GM23338 (cell line): Measurements from ENCODE around the gene TLE1. TPM values are rescaled to one million over a fixed set of nuclear protein-coding genes. Genes with fewer than 3 reads are reported as not detected.

ENCODE experiments used
- ATAC-seq: fragments of 200-7000 bp; cut with Tn5 transposase; 3 replicates; pipeline ENCODE4 v1.9.1; 2020
- DNase-seq: peaks from one replicate; pipeline ENCODE4 v3.0.0-alpha.2; 2015; ENCODE audit warnings: low spot score
- H2AFZ ChIP-seq: fragments of 200-600 bp; sonication (generic); 2 replicates; pipeline ENCODE4 v1.8.0; 2016; ENCODE audit warnings: antibody characterized with exemption, mild to moderate bottlenecking, moderate library complexity
- H3F3A ChIP-seq: fragments of 200-600 bp; sonication (generic); replicated peaks from 2 replicates; pipeline ENCODE4 v1.8.0; 2017; ENCODE audit warnings: antibody characterized with exemption, mixed run types, low read depth
- H3K27ac ChIP-seq: fragments of 200-600 bp; sonication (generic); 2 replicates; pipeline ENCODE4 v1.6.1; 2016; ENCODE audit warnings: low read depth
- H3K27me3 ChIP-seq: fragments of 200-600 bp; sonication (generic); 2 replicates; pipeline ENCODE4 v1.8.0; 2016; ENCODE audit warnings: mild to moderate bottlenecking, mixed run types, moderate library complexity; ENCODE audit not compliant: insufficient read depth
- H3K36me3 ChIP-seq: fragments of 200-600 bp; sonication (generic); 2 replicates; pipeline ENCODE4 v1.8.0; 2016; ENCODE audit warnings: mild to moderate bottlenecking; ENCODE audit not compliant: insufficient read depth
- H3K4me1 ChIP-seq: fragments of 200-600 bp; sonication (generic); 2 replicates; pipeline ENCODE4 v1.8.0; 2016; ENCODE audit warnings: mild to moderate bottlenecking, moderate library complexity; ENCODE audit not compliant: insufficient read depth
- H3K4me2 ChIP-seq: fragments of 200-600 bp; sonication (generic); 2 replicates; pipeline ENCODE4 v1.7.1; 2017; ENCODE audit warnings: mixed run types
- H3K4me3 ChIP-seq: fragments of 200-600 bp; sonication (generic); 2 replicates; pipeline ENCODE4 v1.6.1; 2016; ENCODE audit warnings: mixed run types
- H3K79me2 ChIP-seq: fragments of 200-600 bp; sonication (generic); replicated peaks from 2 replicates; pipeline ENCODE4 v1.8.0; 2017; ENCODE audit warnings: mild to moderate bottlenecking; ENCODE audit not compliant: insufficient read depth
- H3K9me2 ChIP-seq: fragments of 200-600 bp; sonication (generic); 2 replicates; pipeline ENCODE4 v1.8.0; 2017; ENCODE audit not compliant: insufficient read depth
- H4K20me1 ChIP-seq: fragments of 200-600 bp; sonication (generic); replicated peaks from 2 replicates; pipeline ENCODE4 v1.8.0; 2017; ENCODE audit warnings: mild to moderate bottlenecking; ENCODE audit not compliant: insufficient read depth
- H3K27ac Mint-ChIP-seq: 2 replicates; pipeline ENCODE4 v1.8.0; 2020; ENCODE audit warnings: inconsistent platforms, mild to moderate bottlenecking, moderate library complexity, mixed read lengths
- H3K27me3 Mint-ChIP-seq: 3 replicates; pipeline ENCODE4 v1.8.0; 2022; ENCODE audit warnings: low read depth, mild to moderate bottlenecking, moderate library complexity, mixed read lengths, inconsistent platforms; ENCODE audit not compliant: insufficient read depth, poor library complexity
- H3K36me3 Mint-ChIP-seq: 3 replicates; pipeline ENCODE4 v1.8.0; 2021; ENCODE audit warnings: low read depth, mild to moderate bottlenecking, inconsistent platforms, moderate library complexity, mixed read lengths
- H3K4me1 Mint-ChIP-seq: 3 replicates; pipeline ENCODE4 v1.8.0; 2020; ENCODE audit warnings: mild to moderate bottlenecking, inconsistent platforms, mixed read lengths
- H3K4me3 Mint-ChIP-seq: 3 replicates; pipeline ENCODE4 v1.8.0; 2021; ENCODE audit warnings: moderate library complexity, mild to moderate bottlenecking, inconsistent platforms, mixed read lengths
- H3K9me3 Mint-ChIP-seq: 3 replicates; pipeline ENCODE4 v1.8.0; 2020; ENCODE audit warnings: moderate library complexity, mild to moderate bottlenecking, inconsistent platforms, mixed read lengths
- CREB1 ChIP-seq: fragments of 250-450 bp; sonication (Bioruptor Pico); IDR thresholded peaks from 2 replicates; pipeline ENCODE4 v1.5.0; 2020; ENCODE audit warnings: low read depth, mild to moderate bottlenecking, moderate library complexity
- EZH2 ChIP-seq: fragments of 200-600 bp; sonication (generic); IDR thresholded peaks from one replicate; pipeline ENCODE4 v1.8.0; 2017; ENCODE audit warnings: antibody characterized with exemption, mild to moderate bottlenecking, low read depth; ENCODE audit not compliant: unreplicated experiment
- EZH2phosphoT487 ChIP-seq: fragments of 200-600 bp; sonication (generic); IDR thresholded peaks from one replicate; pipeline ENCODE4 v1.8.1; 2018; ENCODE audit warnings: antibody characterized with exemption; ENCODE audit not compliant: unreplicated experiment
- JUNB ChIP-seq: IDR thresholded peaks from one replicate; pipeline ENCODE4 v1.6.1; 2016; ENCODE audit warnings: antibody characterized with exemption; ENCODE audit not compliant: unreplicated experiment
- NANOG ChIP-seq: IDR thresholded peaks from 2 replicates; pipeline ENCODE4 v1.6.1; 2016; ENCODE audit warnings: antibody characterized with exemption, borderline replicate concordance
- POLR2AphosphoS5 ChIP-seq: IDR thresholded peaks from 2 replicates; pipeline ENCODE4 v1.6.1; 2016; ENCODE audit warnings: antibody characterized with exemption, low read depth
- STAT1 ChIP-seq: IDR thresholded peaks from one replicate; pipeline ENCODE4 v1.6.1; 2016; ENCODE audit warnings: antibody characterized with exemption; ENCODE audit not compliant: unreplicated experiment
- ZNF114 ChIP-seq: fragments of 250-450 bp; sonication (Bioruptor Pico); IDR thresholded peaks from 2 replicates; pipeline ENCODE4 v1.5.0; 2020; ENCODE audit warnings: mild to moderate bottlenecking, moderate library complexity
- ZNF331 ChIP-seq: fragments of 250-450 bp; sonication (Bioruptor Pico); IDR thresholded peaks from 2 replicates; pipeline ENCODE4 v1.5.0; 2020; ENCODE audit warnings: low read depth, mild to moderate bottlenecking, moderate library complexity
- polyA plus RNA-seq: library from polyadenylated mRNA; unstranded; fragments of >200 nt; fragmentation: Nextera tagmentation; extraction: Ambion mirVana; gene quantifications from 2 replicates; pipeline ENCODE4 v1.2.1, GENCODE V29; 2016
- total RNA-seq: library from RNA; depleted of rRNA; stranded (reverse); fragments of >200 nt; shearing (Covaris generic); gene quantifications from 2 replicates; pipeline ENCODE4 v1.2.3, GENCODE V29; 2014
- TF ChIP-seq, protein P1 (sequence below), 2 experiments: fragments of 200-600 bp in 1 of 2; sonication (generic) in 1 of 2; conservative IDR thresholded peaks; 2 replicates each; pipeline versions ENCODE4 v1.5.1 to v1.6.1; 2016 to 2017; ENCODE audit warnings: antibody characterized with exemption in 2 of 2, low read depth in 2 of 2, mild to moderate bottlenecking in 2 of 2, moderate library complexity in 1 of 2
- TF ChIP-seq, protein P2 (sequence below): IDR thresholded peaks from 2 replicates; pipeline ENCODE4 v1.6.1; 2016; ENCODE audit warnings: antibody characterized with exemption
- TF ChIP-seq, protein P3 (sequence below): fragments of 250-450 bp; sonication (Bioruptor Pico); IDR thresholded peaks from 2 replicates; pipeline ENCODE4 v1.5.0; 2020; ENCODE audit warnings: mild to moderate bottlenecking, moderate library complexity
- TF ChIP-seq, protein P4 (sequence below): IDR thresholded peaks from one replicate; pipeline ENCODE4 v1.6.1; 2018; ENCODE audit warnings: antibody characterized with exemption; ENCODE audit not compliant: unreplicated experiment

TLE1 gene
- total and polyA plus RNA-seq, 2 experiments from 2014 or later = 58.1 to 132 TPM

DNA sequence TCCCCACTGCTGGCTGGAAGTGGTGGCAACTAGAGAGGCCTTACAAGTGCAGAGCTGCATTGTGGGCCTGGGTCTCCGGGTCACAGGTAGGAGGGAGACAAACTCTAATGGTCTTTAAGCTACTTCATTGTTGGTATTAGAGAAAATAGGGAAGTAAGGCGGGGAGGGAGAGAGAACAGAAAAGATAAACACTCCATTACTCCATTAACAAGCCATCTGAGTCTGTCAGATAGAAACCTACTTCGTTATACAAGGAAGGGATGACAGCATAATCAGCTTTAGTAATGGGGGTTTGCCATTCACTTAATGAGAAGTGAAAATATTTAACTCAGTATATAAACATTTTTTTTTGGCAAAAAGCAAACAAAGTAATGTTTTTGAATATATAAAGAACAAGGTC, 107.4 kb downstream of the TLE1 start:
- H3K27ac Mint-ChIP-seq = no peak overlapping the region
- Histone ChIP-seq H3K27me3 (no peaks in the 10 kb centered on the region), H3K36me3 (peaks cover 22% of the 10 kb centered on the region), H2AFZ (no peak overlapping the region), H3K27ac (no peak overlapping the region), H3K4me3 (no peak overlapping the region), H3K79me2 (no peaks in the 10 kb centered on the region; the same call in 1 of the 2 replicates), H4K20me1 (no peaks in the 10 kb centered on the region), H3K4me1 (peaks cover 8% of the 10 kb centered on the region), H3K4me2 (no peak overlapping the region), H3F3A (no peaks in the 10 kb centered on the region), H3K9me2 (no peaks in the 10 kb centered on the region)
- peaks cover 75% of the 10 kb centered on the region for H3K36me3 Mint-ChIP-seq
- TF ChIP-seq ZNF114 (CRISPR knock-in tag) = no peak
- TF ChIP-seq, protein P1, sequence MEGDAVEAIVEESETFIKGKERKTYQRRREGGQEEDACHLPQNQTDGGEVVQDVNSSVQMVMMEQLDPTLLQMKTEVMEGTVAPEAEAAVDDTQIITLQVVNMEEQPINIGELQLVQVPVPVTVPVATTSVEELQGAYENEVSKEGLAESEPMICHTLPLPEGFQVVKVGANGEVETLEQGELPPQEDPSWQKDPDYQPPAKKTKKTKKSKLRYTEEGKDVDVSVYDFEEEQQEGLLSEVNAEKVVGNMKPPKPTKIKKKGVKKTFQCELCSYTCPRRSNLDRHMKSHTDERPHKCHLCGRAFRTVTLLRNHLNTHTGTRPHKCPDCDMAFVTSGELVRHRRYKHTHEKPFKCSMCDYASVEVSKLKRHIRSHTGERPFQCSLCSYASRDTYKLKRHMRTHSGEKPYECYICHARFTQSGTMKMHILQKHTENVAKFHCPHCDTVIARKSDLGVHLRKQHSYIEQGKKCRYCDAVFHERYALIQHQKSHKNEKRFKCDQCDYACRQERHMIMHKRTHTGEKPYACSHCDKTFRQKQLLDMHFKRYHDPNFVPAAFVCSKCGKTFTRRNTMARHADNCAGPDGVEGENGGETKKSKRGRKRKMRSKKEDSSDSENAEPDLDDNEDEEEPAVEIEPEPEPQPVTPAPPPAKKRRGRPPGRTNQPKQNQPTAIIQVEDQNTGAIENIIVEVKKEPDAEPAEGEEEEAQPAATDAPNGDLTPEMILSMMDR (conservative IDR thresholded peaks at IDR 0.05; ENCODE audit: low read depth in 2 of 2) = no peak
- TF ChIP-seq, protein P2, sequence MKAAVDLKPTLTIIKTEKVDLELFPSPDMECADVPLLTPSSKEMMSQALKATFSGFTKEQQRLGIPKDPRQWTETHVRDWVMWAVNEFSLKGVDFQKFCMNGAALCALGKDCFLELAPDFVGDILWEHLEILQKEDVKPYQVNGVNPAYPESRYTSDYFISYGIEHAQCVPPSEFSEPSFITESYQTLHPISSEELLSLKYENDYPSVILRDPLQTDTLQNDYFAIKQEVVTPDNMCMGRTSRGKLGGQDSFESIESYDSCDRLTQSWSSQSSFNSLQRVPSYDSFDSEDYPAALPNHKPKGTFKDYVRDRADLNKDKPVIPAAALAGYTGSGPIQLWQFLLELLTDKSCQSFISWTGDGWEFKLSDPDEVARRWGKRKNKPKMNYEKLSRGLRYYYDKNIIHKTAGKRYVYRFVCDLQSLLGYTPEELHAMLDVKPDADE = no peak
- TF ChIP-seq, protein P3, sequence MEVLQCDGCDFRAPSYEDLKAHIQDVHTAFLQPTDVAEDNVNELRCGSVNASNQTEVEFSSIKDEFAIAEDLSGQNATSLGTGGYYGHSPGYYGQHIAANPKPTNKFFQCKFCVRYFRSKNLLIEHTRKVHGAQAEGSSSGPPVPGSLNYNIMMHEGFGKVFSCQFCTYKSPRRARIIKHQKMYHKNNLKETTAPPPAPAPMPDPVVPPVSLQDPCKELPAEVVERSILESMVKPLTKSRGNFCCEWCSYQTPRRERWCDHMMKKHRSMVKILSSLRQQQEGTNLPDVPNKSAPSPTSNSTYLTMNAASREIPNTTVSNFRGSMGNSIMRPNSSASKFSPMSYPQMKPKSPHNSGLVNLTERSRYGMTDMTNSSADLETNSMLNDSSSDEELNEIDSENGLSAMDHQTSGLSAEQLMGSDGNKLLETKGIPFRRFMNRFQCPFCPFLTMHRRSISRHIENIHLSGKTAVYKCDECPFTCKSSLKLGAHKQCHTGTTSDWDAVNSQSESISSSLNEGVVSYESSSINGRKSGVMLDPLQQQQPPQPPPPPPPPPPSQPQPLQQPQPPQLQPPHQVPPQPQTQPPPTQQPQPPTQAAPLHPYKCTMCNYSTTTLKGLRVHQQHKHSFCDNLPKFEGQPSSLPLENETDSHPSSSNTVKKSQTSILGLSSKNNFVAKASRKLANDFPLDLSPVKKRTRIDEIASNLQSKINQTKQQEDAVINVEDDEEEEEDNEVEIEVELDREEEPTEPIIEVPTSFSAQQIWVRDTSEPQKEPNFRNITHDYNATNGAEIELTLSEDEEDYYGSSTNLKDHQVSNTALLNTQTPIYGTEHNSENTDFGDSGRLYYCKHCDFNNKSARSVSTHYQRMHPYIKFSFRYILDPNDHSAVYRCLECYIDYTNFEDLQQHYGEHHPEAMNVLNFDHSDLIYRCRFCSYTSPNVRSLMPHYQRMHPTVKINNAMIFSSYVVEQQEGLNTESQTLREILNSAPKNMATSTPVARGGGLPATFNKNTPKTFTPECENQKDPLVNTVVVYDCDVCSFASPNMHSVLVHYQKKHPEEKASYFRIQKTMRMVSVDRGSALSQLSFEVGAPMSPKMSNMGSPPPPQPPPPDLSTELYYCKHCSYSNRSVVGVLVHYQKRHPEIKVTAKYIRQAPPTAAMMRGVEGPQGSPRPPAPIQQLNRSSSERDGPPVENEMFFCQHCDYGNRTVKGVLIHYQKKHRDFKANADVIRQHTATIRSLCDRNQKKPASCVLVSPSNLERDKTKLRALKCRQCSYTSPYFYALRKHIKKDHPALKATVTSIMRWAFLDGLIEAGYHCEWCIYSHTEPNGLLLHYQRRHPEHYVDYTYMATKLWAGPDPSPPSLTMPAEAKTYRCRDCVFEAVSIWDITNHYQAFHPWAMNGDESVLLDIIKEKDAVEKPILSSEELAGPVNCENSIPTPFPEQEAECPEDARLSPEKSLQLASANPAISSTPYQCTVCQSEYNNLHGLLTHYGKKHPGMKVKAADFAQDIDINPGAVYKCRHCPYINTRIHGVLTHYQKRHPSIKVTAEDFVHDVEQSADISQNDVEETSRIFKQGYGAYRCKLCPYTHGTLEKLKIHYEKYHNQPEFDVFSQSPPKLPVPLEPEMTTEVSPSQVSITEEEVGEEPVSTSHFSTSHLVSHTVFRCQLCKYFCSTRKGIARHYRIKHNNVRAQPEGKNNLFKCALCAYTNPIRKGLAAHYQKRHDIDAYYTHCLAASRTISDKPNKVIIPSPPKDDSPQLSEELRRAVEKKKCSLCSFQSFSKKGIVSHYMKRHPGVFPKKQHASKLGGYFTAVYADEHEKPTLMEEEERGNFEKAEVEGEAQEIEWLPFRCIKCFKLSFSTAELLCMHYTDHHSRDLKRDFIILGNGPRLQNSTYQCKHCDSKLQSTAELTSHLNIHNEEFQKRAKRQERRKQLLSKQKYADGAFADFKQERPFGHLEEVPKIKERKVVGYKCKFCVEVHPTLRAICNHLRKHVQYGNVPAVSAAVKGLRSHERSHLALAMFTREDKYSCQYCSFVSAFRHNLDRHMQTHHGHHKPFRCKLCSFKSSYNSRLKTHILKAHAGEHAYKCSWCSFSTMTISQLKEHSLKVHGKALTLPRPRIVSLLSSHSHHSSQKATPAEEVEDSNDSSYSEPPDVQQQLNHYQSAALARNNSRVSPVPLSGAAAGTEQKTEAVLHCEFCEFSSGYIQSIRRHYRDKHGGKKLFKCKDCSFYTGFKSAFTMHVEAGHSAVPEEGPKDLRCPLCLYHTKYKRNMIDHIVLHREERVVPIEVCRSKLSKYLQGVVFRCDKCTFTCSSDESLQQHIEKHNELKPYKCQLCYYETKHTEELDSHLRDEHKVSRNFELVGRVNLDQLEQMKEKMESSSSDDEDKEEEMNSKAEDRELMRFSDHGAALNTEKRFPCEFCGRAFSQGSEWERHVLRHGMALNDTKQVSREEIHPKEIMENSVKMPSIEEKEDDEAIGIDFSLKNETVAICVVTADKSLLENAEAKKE = no peak
- TF ChIP-seq ZNF331 = no peak
- no peak for TF ChIP-seq STAT1
- no peak for TF ChIP-seq NANOG
- no peak for TF ChIP-seq JUNB
- no peak for TF ChIP-seq EZH2phosphoT487
- TF ChIP-seq POLR2AphosphoS5 = no peak
- TF ChIP-seq CREB1 = no peak
- TF ChIP-seq, protein P4, sequence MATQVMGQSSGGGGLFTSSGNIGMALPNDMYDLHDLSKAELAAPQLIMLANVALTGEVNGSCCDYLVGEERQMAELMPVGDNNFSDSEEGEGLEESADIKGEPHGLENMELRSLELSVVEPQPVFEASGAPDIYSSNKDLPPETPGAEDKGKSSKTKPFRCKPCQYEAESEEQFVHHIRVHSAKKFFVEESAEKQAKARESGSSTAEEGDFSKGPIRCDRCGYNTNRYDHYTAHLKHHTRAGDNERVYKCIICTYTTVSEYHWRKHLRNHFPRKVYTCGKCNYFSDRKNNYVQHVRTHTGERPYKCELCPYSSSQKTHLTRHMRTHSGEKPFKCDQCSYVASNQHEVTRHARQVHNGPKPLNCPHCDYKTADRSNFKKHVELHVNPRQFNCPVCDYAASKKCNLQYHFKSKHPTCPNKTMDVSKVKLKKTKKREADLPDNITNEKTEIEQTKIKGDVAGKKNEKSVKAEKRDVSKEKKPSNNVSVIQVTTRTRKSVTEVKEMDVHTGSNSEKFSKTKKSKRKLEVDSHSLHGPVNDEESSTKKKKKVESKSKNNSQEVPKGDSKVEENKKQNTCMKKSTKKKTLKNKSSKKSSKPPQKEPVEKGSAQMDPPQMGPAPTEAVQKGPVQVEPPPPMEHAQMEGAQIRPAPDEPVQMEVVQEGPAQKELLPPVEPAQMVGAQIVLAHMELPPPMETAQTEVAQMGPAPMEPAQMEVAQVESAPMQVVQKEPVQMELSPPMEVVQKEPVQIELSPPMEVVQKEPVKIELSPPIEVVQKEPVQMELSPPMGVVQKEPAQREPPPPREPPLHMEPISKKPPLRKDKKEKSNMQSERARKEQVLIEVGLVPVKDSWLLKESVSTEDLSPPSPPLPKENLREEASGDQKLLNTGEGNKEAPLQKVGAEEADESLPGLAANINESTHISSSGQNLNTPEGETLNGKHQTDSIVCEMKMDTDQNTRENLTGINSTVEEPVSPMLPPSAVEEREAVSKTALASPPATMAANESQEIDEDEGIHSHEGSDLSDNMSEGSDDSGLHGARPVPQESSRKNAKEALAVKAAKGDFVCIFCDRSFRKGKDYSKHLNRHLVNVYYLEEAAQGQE = no peak
- TF ChIP-seq EZH2 = no peak
- H3K4me1 Mint-ChIP-seq = peaks cover 15% of the 10 kb centered on the region
- peaks cover 3% of the 10 kb centered on the region for H3K27me3 Mint-ChIP-seq
- DNase-seq (no peak), ATAC-seq (no peak)
- H3K9me3 Mint-ChIP-seq = no peaks in the 10 kb centered on the region
- H3K4me3 Mint-ChIP-seq = no peak overlapping the region
